ENCODE results near the gene AP2A2.
"Not testable (repeated sequence)": the region's sequence is repeated elsewhere in the genome, so short reads cannot be mapped to it uniquely, and the experiment has no call there.

AP2A2 gene

DNA sequence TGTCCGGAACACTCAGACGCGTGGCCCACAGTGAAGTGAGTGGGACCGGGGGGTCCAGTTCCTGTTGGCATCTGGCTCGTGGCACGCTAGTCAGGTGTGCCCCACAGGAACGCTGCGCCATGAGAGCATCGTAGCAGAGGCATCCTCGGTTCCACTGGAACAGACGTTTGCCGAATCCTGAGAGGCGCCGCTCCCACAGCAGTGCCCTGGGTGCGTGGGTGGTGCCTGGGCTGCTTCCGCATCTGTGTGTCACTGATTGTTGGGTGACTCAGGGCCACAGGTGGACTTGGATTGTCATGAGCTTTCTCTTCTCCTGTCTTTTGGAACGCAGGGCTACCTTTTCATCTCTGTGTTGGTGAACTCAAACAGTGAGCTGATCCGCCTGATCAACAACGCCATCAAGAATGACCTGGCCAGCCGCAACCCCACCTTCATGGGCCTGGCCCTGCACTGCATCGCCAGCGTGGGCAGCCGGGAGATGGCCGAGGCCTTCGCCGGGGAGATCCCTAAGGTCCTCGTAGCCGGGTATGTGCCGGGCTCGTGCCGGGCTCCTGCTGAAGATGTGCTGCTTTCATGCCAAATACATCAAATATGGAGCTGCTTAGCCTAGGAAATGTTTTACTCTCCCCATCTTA is 46.2 kb downstream of the AP2A2 start:
- Histone ChIP-seq H3K36me3 (ENCODE audit: insufficient read depth, low read length) (peaks cover 36% of the 10 kb centered on the region), H3K4me3 (ENCODE audit: low read depth in 1 of 2, low read length in 2 of 2) (no peak overlapping the region), H3K9me3 (ENCODE audit: low read length) (no peaks in the 10 kb centered on the region), H3K9ac (ENCODE audit: low read length) (no peak overlapping the region), H3K27ac (ENCODE audit: low read depth, low read length) (no peak overlapping the region), H3K4me1 (ENCODE audit: insufficient read depth, low read length) (no peaks in the 10 kb centered on the region), H3K27me3 (ENCODE audit: control insufficient read depth in 1 of 2, insufficient read depth in 2 of 2, low read length in 2 of 2) (no peaks in the 10 kb centered on the region)

DNA sequence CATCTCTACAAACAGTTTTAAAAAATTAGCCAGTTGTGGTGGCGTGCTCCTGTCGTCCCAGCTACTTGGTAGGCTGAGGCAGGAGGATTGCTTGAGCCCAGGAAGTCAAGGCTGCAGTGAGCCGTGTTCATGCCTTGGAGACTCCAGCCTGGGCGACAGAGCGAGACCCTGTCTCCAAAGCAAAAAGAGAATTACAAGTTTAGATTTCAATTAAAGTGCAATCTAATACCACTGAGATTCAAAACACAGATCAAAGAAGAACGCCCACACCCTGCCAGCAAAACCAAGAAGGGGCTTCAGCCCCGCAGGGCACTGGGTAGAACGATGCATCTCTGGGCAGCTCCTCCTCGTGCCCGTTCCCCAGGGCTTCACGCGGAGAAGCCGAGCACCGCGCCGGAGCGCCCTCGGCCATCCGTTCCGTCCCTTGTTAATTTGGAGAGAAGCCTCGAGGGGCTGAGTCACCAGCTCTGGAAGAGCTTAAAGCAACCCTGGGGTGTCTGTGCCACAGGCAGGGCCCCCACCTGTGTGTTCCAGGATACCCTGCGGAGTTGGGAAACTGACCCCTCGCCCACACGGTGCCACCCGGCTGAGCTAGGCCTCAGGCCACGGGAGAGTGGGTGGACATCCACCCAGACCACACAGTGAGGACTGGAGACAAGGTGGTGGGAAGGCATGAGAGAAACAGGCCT is 47.0 kb downstream of the AP2A2 start:
- Histone ChIP-seq H3K9me3 (ENCODE audit: low read length) (no peaks in the 10 kb centered on the region), H3K9ac (ENCODE audit: low read length) (no peak overlapping the region), H3K27ac (ENCODE audit: low read depth, low read length) (no peak overlapping the region), H3K4me3 (ENCODE audit: low read depth in 1 of 2, low read length in 2 of 2) (no peak overlapping the region), H3K36me3 (ENCODE audit: insufficient read depth, low read length) (peaks cover 42% of the 10 kb centered on the region), H3K27me3 (ENCODE audit: control insufficient read depth in 1 of 2, insufficient read depth in 2 of 2, low read length in 2 of 2) (no peaks in the 10 kb centered on the region), H3K4me1 (ENCODE audit: insufficient read depth, low read length) (no peaks in the 10 kb centered on the region)

DNA sequence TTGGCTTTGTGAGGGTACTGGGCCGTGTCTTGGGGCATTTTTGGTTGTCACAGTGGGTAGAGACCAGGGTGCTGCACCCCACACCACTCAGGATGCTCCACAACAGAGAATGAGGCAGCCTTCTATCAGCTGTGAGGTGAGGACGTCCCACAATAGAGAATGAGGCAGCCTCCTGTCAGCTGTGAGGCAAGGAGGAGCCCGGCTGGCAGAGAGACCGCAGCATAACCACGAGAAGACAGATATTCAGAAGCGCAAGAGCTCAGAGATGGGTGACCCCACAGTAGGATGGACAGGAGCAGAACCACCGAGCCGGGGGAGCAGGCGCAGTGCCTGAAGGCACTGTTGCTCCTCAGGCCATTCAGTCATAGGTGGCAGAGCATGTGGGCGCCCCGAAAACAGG is 47.6 kb downstream of the AP2A2 start:
- peaks cover 44% of the 10 kb centered on the region for H3K36me3 ChIP-seq (ENCODE audit: insufficient read depth, low read length)
- no peak overlapping the region for H3K27ac ChIP-seq (ENCODE audit: low read depth, low read length)
- no peak overlapping the region for H3K9ac ChIP-seq (ENCODE audit: low read length)
- H3K4me1 ChIP-seq (ENCODE audit: insufficient read depth, low read length), result no peaks in the 10 kb centered on the region
- H3K27me3 ChIP-seq (ENCODE audit: control insufficient read depth in 1 of 2, insufficient read depth in 2 of 2, low read length in 2 of 2), result no peaks in the 10 kb centered on the region
- no peaks in the 10 kb centered on the region for H3K9me3 ChIP-seq (ENCODE audit: low read length)
- no peak overlapping the region for H3K4me3 ChIP-seq (ENCODE audit: low read depth in 1 of 2, low read length in 2 of 2)

- not testable (repeated sequence) for H3K9ac ChIP-seq (ENCODE audit: low read length); H3K4me3 ChIP-seq (ENCODE audit: low read depth in 1 of 2, low read length in 2 of 2); H3K9me3 ChIP-seq (ENCODE audit: low read length); H3K4me1 ChIP-seq (ENCODE audit: insufficient read depth, low read length); H3K27me3 ChIP-seq (ENCODE audit: control insufficient read depth in 1 of 2, insufficient read depth in 2 of 2, low read length in 2 of 2); H3K27ac ChIP-seq (ENCODE audit: low read depth, low read length)
- peaks cover 49% of the 10 kb centered on the region for H3K36me3 ChIP-seq (ENCODE audit: insufficient read depth, low read length)
These were observed 49.7 kb downstream of the AP2A2 start for GRCh38 chr11:975376-975775.

DNA sequence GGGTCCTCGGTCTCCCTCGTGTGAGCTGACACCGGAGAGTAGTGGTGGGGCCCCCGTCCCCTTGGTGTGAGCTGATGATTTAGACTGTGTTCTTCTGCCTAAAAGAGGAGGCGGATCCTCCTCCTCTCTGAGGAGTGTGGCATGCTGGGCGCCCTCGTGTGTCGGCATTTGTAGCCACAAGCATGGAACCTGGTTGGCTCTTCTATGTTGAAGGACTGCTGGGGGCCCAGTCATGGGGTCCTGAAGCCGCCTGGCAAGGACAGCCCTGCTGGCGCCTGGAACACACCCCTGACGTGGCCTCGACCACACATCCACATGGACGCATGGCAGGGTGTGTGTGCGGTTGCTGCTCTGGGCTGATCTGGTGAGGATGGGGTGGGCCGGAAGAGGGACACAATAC is 50.2 kb downstream of the AP2A2 start:
- Histone ChIP-seq H3K27me3 (ENCODE audit: control insufficient read depth in 1 of 2, insufficient read depth in 2 of 2, low read length in 2 of 2) (no peaks in the 10 kb centered on the region), H3K9me3 (ENCODE audit: low read length) (no peaks in the 10 kb centered on the region), H3K9ac (ENCODE audit: low read length) (no peak overlapping the region), H3K36me3 (ENCODE audit: insufficient read depth, low read length) (peaks cover 44% of the 10 kb centered on the region), H3K4me1 (ENCODE audit: insufficient read depth, low read length) (no peaks in the 10 kb centered on the region), H3K4me3 (ENCODE audit: low read depth in 1 of 2, low read length in 2 of 2) (no peak overlapping the region), H3K27ac (ENCODE audit: low read depth, low read length) (no peak overlapping the region)

GRCh38 chr11:976431-977160 is 50.9 kb downstream of the AP2A2 start:
- Histone ChIP-seq H3K4me1 (ENCODE audit: insufficient read depth, low read length) (no peaks in the 10 kb centered on the region), H3K27ac (ENCODE audit: low read depth, low read length) (no peak overlapping the region), H3K27me3 (ENCODE audit: control insufficient read depth in 1 of 2, insufficient read depth in 2 of 2, low read length in 2 of 2) (no peaks in the 10 kb centered on the region), H3K9me3 (ENCODE audit: low read length) (no peaks in the 10 kb centered on the region), H3K4me3 (ENCODE audit: low read depth in 1 of 2, low read length in 2 of 2) (no peak overlapping the region), H3K36me3 (ENCODE audit: insufficient read depth, low read length) (peaks cover 50% of the 10 kb centered on the region), H3K9ac (ENCODE audit: low read length) (no peak overlapping the region)

- Histone ChIP-seq H3K27me3 (ENCODE audit: control insufficient read depth in 1 of 2, insufficient read depth in 2 of 2, low read length in 2 of 2) (no peaks in the 10 kb centered on the region), H3K4me1 (ENCODE audit: insufficient read depth, low read length) (no peaks in the 10 kb centered on the region), H3K27ac (ENCODE audit: low read depth, low read length) (no peak overlapping the region), H3K9me3 (ENCODE audit: low read length) (no peaks in the 10 kb centered on the region), H3K4me3 (ENCODE audit: low read depth in 1 of 2, low read length in 2 of 2) (no peak overlapping the region), H3K36me3 (ENCODE audit: insufficient read depth, low read length) (peaks cover 37% of the 10 kb centered on the region), H3K9ac (ENCODE audit: low read length) (no peak overlapping the region)
These were observed 52.4 kb downstream of the AP2A2 start for GRCh38 chr11:977830-978720.

- H3K9ac ChIP-seq (ENCODE audit: low read length), result no peak overlapping the region
- no peaks in the 10 kb centered on the region for H3K9me3 ChIP-seq (ENCODE audit: low read length)
- H3K27ac ChIP-seq (ENCODE audit: low read depth, low read length), result no peak overlapping the region
- H3K4me1 ChIP-seq (ENCODE audit: insufficient read depth, low read length), result no peaks in the 10 kb centered on the region
- H3K27me3 ChIP-seq (ENCODE audit: control insufficient read depth in 1 of 2, insufficient read depth in 2 of 2, low read length in 2 of 2), result no peaks in the 10 kb centered on the region
- H3K4me3 ChIP-seq (ENCODE audit: low read depth in 1 of 2, low read length in 2 of 2), result no peak overlapping the region
- peaks cover 33% of the 10 kb centered on the region for H3K36me3 ChIP-seq (ENCODE audit: insufficient read depth, low read length)
These were observed 53.1 kb downstream of the AP2A2 start for GRCh38 chr11:978781-979180.

GRCh38 chr11:980438-981357 is 55.0 kb downstream of the AP2A2 start:
- H3K9me3 ChIP-seq (ENCODE audit: low read length), result no peaks in the 10 kb centered on the region
- no peaks in the 10 kb centered on the region for H3K4me1 ChIP-seq (ENCODE audit: insufficient read depth, low read length)
- peaks cover 44% of the 10 kb centered on the region for H3K36me3 ChIP-seq (ENCODE audit: insufficient read depth, low read length)
- no peak overlapping the region for H3K4me3 ChIP-seq (ENCODE audit: low read depth in 1 of 2, low read length in 2 of 2)
- no peak overlapping the region for H3K27ac ChIP-seq (ENCODE audit: low read depth, low read length)
- no peaks in the 10 kb centered on the region for H3K27me3 ChIP-seq (ENCODE audit: control insufficient read depth in 1 of 2, insufficient read depth in 2 of 2, low read length in 2 of 2)
- H3K9ac ChIP-seq (ENCODE audit: low read length), result no peak overlapping the region

DNA sequence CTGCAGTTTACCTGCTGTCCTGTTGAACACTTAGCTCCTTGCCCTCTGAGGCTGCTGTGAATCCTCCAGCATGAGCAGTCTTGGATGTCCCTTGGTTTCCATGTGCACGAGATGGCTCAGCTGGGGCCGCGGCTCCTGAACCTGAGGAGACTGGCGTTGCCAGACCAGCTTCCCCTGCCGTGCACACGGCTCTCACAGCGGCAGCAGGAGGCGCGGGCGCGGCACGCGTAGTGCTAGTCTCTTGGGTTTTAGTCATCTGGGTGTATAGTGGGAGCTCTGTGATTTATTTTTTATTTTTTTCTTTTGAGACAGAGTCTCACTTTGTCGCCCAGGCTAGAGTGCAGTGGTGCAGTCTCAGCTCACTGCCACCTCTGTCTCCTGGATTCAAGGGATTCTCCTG is 56.1 kb downstream of the AP2A2 start:
- Histone ChIP-seq H3K36me3 (ENCODE audit: insufficient read depth, low read length) (peaks cover 55% of the 10 kb centered on the region), H3K27me3 (ENCODE audit: control insufficient read depth in 1 of 2, insufficient read depth in 2 of 2, low read length in 2 of 2) (no peaks in the 10 kb centered on the region), H3K9ac (ENCODE audit: low read length) (no peak overlapping the region), H3K4me1 (ENCODE audit: insufficient read depth, low read length) (no peaks in the 10 kb centered on the region), H3K27ac (ENCODE audit: low read depth, low read length) (no peak overlapping the region), H3K4me3 (ENCODE audit: low read depth in 1 of 2, low read length in 2 of 2) (no peak overlapping the region), H3K9me3 (ENCODE audit: low read length) (no peaks in the 10 kb centered on the region)

All from muscle layer of colon (tissue), 2 donors.